Measurements from ENCODE around the gene ITIH1.
A peak's percentile ranks its signal among the peaks of the same experiment; 100 is the strongest.
"Not testable (repeated sequence)": the region's sequence is repeated elsewhere in the genome, so short reads cannot be mapped to it uniquely, and the experiment has no call there.

Gene ITIH1

GRCh38 chr3:52774901-52775864 lies 2.2 kb upstream of the ITIH1 start:
- peak; percentile 38 for DNase-seq

GRCh38 chr3:52775877-52776276 lies 1.5 kb upstream of the ITIH1 start:
- DNase-seq, result no peak

DNA sequence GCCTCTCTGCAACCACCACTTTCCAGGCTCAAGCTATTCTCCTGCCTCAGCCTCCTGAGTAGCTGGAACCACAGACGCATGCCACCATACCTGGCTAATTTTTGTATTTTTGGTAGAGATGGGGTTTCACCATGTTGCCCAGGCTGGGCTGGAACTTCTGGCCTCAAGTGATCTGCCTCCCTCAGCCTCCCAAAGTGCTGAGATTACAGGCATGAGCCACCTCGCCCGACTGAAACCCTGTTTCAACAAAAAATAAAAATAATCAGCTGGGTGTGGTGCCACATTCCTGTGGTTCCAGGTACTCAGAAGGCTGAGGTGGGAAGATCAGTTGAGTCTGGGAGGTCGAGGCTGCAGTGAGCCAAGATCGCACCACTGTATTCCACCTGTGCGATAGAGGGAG lies 913 bp upstream of the ITIH1 start:
- not testable (repeated sequence) for DNase-seq

GRCh38 chr3:52777959-52778805 lies 783 bp downstream of the ITIH1 start:
- DNase-seq, result no peak

DNA sequence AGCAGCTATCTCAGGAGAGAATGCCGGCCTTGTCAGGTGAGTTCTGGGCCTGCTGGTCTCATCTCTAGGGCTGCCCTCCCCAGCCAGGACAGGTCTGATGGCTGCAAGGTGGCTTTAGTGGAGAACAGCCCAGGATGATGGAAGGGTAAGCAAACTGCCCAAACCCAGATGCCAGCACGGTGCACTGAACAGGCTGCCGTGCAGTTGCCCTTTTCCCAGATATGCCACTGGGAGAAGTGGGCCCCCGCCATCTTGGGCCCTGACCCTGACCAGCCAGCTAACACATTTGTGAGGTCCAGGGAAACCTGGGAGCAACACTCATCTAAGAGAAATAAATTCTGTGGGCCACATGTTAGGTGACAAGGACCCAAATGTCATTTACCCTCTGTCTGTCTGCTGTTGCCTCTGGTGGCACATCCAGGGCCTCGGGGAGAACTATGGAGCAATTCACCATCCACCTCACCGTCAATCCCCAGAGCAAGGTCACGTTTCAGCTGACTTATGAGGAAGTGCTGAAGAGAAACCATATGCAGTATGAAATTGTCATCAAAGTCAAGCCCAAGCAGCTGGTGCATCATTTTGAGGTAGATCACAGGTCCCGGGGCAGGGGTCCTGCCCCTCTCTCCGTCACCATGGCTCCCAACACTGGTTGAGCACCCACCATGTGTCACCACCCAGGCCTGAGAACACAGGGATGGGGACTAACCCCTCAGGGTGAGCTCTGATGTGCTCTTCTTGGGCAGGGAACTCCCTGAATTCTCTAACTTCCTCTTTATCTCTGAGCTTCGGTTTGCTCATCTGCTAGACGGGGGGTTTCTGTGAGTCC lies 1.8 kb downstream of the ITIH1 start:
- DNase-seq, result no peak

- no peak for DNase-seq
Observed at GRCh38 chr3:52779837-52780585, 2.6 kb downstream of the ITIH1 start.

- DNase-seq, result peak; percentile 1
Observed at GRCh38 chr3:52781741-52782140, 4.3 kb downstream of the ITIH1 start.

DNA sequence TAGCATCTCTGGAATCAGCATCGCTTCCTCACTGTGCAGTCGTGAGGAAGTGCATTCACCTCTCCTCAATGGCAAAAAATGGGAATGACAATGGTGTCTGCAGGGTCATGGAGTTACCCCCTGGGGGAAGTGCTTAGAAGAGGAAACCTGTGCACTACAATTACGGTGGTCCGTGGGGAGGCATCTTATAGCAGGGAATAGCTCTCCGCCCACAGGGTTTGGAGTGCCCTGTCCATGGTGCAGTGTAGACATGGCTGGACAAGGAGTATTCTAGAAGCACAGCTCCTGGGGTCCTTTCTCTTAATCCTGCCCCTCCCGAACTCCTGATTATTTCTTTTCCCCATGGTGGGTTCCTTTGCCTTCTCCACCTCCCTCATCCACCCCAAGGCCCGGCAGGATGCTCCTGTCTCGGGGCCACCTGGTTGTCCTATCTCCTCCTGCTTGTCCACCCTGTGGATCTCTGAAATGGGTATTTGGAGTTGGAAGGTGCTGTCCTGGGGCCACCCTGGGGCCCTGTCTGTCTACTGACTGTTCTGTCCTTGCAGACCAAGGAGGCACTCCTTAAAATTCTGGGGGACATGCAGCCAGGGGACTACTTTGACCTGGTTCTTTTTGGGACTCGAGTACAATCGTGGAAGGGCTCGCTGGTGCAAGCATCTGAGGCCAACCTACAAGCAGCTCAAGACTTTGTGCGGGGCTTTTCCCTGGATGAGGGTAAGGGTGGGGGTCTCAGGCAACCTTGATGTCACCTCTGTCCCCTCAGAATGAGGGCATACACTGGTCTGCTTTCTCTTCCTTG lies 5.2 kb downstream of the ITIH1 start:
- peak; percentile 31 for DNase-seq

DNA sequence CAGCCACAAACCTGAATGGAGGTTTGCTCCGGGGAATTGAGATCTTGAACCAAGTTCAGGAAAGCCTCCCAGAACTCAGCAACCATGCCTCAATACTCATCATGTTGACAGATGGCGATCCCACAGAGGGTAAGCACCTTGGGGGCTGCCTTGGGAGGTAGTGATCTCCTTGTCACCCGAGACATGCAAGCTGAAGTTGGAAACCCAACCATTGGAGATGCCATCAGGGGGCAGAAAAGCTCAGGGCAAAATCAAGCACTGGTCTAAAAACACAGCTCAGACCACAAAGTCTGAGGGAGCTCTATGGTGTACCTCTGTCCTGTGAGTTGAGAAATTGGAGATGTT lies 5.8 kb downstream of the ITIH1 start:
- no peak for DNase-seq

GRCh38 chr3:52784021-52784621 lies 6.7 kb downstream of the ITIH1 start:
- no peak for DNase-seq

DNA sequence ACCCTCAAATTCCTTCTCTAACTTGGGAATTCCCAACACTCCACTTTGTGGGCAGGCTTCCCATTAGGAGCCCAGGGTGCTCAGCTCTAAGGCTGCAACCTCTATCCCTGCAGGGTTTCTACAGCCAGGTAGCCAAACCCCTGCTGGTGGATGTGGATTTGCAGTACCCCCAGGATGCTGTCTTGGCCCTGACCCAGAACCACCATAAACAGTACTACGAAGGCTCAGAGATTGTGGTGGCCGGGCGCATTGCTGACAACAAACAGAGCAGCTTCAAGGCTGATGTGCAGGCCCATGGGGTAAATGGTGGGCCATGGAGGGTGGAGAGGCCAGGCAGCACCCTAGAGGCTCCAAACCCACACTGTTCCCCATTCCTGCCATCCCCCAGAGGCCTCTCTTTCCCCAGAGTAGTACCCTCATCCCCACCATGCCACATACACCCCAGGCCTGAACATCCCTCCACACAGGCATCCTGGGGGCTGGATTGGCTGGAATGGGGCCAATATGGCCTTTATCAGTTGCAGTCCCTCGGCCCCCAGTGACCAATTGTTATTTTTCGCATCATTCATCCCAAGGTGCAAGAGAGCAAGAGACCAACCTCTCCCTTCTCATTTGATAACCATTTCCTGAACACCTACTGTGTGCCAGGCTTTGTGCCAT lies 7.7 kb downstream of the ITIH1 start:
- DNase-seq, result no peak

DNA sequence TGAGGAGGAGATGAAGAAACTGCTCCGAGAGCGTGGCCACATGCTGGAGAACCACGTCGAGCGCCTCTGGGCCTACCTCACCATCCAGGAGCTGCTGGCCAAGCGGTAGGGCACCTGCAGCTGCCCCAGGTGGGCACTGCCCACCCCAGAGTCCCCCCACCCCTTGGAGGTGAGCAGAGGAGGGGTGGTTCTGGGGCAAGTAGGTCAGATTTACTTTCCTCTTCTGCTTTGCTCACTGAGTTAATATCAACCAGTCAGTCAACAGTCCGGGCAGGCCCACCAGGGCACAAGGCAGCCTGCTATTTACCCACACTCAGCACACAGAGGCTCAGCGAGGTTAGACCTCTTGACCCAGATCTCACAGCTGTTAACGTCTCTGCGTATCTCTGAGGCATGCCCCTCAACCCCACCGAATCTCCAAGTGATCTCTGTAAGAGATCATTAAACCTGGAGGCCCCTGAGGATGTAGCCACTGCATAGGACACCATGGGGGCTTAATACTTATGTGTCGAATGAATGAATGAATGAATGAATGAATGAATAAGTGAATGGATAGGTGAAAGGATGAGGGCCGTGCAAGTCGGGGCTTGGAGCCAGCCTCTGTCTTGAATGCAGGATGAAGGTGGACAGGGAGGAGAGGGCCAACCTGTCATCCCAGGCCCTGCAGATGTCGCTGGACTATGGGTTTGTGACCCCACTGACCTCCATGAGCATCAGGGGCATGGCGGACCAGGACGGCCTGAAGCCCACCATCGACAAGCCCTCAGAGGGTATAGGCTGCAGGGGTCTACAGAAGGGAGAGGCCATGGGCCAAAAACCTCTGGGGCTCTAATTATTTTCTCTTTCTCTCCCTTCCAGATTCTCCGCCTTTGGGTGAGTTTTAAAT lies 9.2 kb downstream of the ITIH1 start:
- DNase-seq, result no peak

GRCh38 chr3:52787246-52787645 lies 9.8 kb downstream of the ITIH1 start:
- no peak for DNase-seq

GRCh38 chr3:52787672-52788625 lies 10.6 kb downstream of the ITIH1 start:
- no peak for DNase-seq

- DNase-seq, result no peak
Observed at GRCh38 chr3:52788890-52789745, 11.7 kb downstream of the ITIH1 start.

DNA sequence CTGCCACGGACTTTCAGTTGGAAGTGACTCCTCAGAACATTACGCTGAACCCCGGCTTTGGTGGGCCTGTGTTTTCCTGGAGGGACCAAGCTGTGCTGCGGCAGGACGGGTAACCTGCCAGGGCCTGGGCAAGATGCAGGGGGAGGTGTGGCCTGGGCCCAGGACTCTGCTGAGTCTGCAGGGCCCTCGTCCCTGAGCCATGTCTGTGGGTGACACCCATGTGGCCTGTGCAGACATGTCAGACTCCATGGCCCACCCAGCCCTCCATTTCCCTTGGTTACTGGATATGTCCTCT lies 12.3 kb downstream of the ITIH1 start:
- no peak for DNase-seq

GRCh38 chr3:52790337-52790736 lies 12.9 kb downstream of the ITIH1 start:
- no peak for DNase-seq

All from NCI-H69 (cell line).